GM18873 (cell line): Measurements from ENCODE around the gene CENPT.
A peak's percentile ranks its signal among the peaks of the same experiment; 100 is the strongest.

Experiments
- ATAC-seq: cut with Tn5 transposase; IDR thresholded peaks from one replicate; pipeline ENCODE4 v1.9.1; 2021; ENCODE audit warnings: mild to moderate bottlenecking, moderate library complexity, moderate number of reproducible peaks; ENCODE audit not compliant: unreplicated experiment, low FRiP score

The CENPT gene, protein sequence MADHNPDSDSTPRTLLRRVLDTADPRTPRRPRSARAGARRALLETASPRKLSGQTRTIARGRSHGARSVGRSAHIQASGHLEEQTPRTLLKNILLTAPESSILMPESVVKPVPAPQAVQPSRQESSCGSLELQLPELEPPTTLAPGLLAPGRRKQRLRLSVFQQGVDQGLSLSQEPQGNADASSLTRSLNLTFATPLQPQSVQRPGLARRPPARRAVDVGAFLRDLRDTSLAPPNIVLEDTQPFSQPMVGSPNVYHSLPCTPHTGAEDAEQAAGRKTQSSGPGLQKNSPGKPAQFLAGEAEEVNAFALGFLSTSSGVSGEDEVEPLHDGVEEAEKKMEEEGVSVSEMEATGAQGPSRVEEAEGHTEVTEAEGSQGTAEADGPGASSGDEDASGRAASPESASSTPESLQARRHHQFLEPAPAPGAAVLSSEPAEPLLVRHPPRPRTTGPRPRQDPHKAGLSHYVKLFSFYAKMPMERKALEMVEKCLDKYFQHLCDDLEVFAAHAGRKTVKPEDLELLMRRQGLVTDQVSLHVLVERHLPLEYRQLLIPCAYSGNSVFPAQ

DNA sequence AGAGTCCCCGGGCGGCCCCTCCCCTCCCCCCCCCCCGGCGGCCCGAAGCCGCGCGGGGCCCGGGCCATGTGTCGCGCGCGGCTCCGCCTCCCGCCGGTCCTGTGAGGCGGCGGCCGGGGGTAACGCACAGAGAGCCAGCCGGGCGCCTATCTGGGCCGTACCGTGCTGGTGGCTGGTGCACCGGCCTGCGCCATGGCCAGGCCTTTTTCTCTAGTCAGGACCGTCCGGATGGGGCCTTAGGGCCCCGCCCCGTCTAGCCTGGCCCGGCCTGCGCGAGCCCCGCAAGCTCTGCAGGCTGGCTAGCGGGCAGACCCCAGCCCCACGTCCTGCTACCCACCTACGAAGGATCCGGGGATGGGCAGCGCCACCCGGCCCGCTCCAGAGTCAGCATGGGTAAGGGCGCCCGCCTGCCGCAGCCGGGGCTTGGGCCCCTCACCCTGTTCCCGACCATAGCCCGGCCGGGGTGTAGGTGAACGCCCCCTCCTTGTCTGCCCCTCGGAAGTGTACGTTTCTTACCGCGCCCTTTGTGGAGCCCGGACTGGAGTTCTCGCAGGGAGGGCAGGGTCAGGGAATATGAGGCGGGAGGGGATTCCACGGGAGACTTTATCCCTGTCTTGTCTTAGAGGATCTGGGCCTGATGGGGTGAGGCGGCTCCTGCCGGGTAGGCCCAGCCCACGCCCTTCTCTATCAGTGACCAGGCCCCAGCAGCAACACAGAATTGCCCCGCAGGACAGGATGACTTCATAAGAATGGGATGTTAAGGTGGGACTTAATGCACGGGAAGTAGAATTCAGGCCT lies at the start of gene CENPT:
TSS of gene CENPT (minus strand) at position 630 of the 798 bp plus-strand sequence. CDS start 13,834 bp downstream, outside the sequence.
- ATAC-seq = peak; percentile 32

DNA sequence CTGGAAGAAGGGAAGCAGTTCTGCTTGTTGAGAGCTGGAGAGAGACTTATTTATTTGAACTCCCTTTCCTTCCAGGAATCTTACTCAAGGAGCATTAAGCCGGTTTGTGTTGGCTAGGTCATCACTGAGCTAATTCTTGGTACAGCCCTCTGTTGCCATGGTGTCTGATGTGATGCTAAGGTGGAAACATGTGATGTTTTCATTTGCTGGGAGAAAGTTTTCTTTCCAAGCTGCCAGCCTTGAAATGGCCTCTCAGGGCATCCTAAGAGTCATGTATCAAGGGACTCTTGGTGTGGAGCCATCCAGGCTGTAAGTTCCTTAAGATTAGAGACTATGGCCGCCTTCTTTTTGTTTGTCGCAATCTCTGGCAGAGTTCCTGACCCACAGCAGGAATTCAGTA lies 49.7 kb upstream of the CENPT start:
- no peak for ATAC-seq

DNA sequence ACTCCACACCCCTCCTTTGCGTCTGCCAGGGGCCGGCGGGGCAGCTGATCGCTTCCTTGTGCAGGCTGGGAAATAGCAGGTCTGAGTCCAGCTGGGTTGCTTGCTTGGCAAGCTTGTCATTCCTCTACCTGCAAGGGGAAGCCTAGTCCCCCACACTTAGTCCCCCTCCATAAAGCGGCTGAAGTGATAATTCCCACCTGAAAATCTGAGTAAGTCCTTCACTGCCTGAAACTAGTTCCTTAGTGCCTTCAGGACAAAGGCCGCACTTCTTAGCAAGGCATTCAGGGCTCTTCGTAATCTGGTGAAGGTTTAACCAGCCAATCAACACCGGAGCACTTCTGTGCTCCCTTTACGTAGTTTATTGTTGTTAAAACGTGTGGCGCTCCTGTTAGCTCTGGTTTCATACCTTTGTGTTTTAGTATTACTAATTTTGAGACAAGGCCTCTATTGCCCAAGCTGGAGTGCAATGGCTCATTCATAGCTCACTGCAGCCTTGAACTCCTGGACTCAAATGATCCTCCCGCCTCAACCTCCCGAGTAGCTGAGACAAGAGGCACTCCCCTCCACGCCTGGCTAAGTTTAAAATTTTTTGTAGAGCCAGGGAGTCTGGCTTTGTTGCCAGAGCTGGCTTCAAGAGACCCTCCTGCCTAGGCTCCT lies 46.4 kb upstream of the CENPT start:
- ATAC-seq = peak; percentile 19

DNA sequence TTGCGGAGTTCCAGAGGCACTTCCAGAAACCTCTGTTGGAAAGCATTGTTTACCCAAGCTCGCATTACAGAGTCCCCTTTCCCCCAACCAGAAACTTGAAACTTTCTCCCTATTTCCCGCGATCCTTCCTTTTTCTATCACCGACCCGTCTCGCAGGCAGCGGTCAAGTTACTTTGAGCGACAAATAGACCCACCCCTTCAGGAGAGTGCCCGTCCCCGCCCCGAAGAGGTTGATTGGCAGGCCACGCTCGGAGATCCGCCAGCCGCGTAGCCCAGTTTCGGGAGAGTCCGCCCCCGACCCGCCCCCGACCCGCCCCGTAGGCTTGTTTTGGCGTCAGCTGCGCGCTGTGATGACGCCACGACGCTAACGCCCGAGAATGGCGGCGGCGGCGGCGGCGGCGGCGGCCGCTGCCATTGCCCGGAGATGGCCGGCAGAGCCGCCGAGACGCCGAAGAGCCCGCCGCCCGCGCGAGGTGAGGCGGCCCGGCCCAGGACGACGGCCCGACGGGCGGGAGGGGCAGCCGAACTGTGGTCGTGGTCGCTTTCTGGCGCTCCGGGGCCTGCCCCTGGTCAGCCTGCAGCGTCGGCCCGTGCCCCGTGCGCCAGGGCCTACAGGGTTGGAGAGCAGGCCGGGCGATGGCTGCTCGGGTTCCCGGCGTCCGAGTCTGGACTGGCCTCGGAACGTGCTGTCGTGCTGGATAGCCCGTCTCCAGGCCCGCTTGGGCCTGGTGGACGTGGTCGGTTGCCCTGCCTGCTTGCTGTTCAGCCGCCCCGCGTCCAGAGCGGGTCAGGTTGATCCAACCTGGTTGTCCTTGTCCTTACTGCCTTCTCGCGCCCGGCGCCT lies 45.6 kb upstream of the CENPT start, which contains the start of gene PSKH1:
TSS of gene PSKH1 (plus strand) at position 356 of the 844 bp plus-strand sequence. CDS start 15,496 bp downstream, outside the sequence.
- peak; percentile 81 for ATAC-seq

DNA sequence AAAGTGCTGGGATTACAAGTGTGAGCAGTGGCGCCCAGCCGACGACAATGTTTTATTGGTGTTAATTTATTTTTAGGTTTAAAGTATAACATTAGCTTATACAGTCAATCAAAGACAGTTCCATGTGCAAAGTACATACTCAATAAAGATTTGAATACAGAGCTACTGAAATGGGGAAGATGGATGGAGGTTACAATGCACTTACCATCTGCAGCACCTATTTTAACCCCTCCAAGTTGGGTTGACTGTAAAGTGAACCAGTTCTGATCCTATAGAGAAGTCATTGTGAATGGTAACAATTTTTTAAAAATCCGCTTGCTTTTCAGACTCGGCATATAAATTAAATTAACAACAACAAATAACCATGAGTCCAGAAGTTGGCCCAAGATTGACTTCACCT lies 44.9 kb upstream of the CENPT start:
- ATAC-seq = no peak

DNA sequence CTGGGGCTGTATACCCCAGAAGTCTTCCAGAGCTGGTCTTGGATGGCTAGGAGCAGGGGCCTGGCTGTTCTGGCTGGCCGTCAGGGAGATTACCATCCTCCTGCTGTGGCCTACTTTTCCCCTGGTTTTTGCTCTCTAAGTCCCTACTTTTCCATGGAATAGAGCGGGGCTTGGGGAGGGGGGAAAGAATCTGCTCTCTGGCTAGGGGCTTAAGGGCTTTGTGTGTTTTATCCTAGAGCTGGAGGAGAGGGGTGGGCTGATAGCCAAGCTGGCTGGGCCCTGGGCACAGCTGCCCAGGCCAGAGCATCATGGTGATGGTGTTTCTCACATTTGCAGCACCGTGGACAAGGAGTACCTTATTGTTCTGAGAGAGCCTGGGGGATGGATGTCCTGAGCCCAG lies 40.8 kb upstream of the CENPT start:
- ATAC-seq = no peak

DNA sequence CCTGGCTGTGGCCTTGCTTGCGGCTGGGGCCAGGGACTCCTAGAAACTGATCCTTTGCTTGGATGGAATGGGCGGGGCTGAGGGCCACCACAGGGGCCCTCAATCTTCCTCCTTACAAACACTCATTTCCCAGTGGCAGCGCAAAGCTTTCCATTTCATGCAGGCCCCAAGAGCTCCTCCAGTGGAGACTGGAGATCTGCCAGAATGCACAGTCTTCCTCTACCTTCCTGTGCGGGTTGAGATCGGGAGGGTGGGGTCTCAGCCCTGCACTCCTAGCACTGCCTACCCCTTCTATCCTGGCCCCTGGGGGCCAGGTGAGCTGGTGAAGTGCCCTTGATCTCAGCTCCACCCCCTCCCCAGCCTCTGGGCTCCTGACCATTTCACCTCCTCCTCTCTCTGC lies 38.9 kb upstream of the CENPT start:
- ATAC-seq = no peak

DNA sequence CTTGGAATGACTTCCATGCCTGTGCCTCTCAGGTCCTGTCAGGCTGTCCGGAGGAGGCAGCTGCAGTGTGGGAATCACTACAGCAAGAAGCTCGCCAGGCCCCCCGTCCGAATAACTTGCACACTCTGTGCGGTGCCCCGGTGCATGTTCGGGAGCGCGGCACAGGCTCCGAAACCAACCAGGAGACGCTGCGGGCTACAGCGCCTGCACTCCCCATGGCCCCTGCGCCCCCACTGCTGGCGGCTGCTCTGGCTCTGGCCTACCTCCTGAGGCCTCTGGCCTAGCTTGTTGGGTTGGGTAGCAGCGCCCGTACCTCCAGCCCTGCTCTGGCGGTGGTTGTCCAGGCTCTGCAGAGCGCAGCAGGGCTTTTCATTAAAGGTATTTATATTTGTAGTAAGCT lies 38.5 kb upstream of the CENPT start:
- ATAC-seq = no peak

DNA sequence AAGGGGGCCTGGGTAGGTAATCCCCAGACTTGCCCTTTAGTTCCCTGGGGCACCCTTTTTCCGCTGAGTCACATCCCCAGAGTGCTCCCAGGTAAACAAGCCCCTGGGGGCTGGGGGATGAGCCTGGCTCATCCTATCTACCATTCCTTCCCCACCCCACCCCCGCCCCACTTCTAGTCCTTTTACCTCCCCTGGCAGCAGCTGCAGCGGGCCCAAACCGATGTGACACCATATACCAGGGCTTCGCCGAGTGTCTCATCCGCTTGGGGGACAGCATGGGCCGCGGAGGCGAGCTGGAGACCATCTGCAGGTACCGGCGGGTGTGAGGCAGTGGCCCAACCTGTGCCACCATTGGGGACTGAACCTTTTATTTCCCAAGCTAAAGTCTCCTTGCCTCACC lies 38.1 kb upstream of the CENPT start:
- ATAC-seq = no peak

DNA sequence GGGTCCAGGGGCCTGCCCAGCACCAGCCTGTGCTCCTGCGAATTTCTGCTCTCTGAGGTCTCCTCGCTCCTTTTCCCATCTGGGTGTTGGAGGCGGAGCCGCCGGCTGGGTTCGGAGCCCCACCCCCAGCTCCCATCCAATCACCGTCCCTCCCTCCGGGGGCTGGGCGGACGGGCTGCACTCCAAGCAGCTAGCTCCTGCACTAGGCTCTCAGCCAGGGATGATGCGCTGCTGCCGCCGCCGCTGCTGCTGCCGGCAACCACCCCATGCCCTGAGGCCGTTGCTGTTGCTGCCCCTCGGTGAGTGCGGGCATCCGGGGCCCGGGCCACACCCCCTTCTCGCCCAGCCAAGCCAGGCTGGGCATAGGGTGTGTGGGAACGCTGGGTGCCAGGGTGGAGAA lies 37.2 kb upstream of the CENPT start, which contains the start of gene NRN1L:
TSS of gene NRN1L (plus strand) at position 202 of the 400 bp plus-strand sequence. CDS start at position 221, 19 bp downstream.
- no peak for ATAC-seq

DNA sequence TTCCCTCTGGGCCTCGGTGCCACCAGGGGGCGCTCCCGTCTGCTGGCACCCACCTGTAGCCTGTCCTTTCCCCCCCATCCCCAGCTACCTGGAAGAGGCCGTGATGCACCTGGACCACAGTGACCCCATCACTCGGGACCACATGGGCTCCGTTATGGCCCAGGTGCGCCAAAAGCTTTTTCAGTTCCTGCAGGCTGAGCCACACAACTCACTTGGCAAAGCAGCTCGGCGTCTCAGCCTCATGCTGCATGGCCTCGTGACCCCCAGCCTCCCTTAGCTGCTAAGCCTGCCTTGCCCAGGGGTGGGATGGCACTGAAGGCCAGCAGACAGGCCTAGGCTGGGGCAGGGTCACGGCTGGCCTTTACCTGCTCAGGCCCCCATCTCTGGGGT lies 36.4 kb upstream of the CENPT start:
- no peak for ATAC-seq

DNA sequence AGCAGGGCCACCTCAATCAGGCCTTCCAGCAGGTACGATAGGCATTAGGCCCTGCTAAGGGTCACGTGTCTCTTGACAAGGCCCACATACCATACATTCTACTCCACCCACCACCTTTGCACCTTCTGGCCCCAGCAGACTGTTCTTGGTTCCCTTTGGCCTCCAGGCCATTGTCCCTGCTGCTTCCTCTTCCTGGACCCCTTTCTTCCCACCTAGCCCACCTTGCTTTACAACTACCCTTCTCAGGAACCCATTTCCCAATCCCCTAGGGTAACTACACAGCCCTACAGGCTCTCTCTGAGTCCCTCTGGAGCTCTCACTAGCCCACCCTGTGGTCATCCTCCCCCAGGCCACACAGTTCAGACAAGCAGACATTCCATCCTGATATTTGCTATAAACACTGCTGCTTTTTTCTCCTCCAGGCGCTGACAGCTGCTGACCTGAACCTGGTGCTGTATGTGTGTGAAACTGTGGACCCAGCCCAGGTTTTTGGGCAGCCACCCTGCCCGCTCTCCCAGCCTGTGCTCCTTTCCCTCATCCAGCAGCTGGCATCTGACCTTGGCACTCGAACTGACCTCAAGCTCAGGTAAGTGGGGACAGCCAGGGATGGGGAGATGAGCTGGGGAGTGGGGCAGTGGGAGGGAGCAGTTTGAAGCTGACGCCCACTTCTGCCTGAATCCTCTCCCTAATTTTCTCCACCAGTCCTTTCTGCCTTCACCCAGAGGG lies 35.8 kb upstream of the CENPT start:
- ATAC-seq = no peak

DNA sequence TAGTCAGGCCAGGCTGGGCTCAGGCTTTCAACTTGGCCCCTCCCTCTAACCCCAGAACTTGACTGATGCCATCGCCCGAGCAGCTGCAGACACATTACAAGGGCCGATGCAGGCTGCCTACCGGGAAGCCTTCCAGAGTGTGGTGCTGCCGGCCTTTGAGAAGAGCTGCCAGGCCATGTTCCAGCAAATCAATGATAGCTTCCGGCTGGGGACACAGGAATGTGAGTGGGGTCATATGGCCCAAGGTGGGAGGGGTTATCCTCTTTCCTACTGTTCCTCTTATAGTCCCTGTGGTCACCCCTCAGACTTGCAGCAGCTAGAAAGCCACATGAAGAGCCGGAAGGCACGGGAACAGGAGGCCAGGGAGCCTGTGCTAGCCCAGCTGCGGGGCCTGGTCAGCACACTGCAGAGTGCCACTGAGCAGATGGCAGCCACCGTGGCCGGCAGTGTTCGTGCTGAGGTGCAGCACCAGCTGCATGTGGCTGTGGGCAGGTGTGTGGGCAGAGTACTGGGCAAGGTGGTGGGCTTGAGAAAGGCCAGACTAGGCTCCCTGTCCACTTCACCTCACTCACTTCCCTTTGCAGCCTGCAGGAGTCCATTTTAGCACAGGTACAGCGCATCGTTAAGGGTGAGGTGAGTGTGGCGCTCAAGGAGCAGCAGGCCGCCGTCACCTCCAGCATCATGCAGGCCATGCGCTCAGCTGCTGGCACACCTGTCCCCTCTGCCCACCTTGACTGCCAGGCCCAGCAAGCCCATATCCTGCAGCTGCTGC lies 35.1 kb upstream of the CENPT start:
- no peak for ATAC-seq

DNA sequence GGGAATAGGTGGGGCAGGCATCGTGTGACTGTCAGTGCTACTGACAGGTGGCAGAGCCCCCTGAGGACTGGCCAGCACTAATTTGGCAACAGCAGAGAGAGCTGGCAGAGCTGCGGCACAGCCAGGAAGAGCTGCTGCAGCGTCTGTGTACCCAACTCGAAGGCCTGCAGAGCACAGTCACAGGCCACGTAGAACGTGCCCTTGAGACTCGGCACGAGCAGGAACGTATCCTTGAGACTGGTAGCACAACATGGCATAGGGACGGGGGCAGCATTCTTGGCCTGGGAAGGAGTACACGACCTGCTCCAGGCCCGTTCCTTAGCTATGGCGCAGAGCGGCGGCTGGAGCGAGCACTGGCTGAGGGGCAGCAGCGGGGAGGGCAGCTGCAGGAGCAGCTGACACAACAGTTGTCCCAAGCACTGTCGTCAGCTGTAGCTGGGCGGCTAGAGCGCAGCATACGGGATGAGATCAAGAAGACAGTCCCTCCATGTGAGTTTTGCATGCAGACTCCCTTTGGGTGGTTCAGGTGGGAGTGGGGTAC lies 34.2 kb upstream of the CENPT start:
- no peak for ATAC-seq

DNA sequence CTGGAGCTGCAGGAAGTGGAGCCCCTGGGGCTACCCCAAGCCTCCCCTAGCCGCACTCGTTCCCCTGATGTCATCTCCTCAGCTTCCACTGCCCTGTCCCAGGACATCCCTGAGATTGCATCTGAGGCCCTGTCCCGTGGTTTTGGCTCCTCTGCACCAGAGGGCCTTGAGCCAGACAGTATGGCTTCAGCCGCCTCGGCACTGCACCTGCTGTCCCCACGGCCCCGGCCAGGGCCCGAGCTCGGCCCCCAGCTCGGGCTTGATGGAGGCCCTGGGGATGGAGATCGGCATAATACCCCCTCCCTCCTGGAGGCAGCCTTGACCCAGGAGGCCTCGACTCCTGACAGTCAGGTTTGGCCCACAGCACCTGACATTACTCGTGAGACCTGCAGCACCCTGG lies 33.1 kb upstream of the CENPT start:
- ATAC-seq = no peak

DNA sequence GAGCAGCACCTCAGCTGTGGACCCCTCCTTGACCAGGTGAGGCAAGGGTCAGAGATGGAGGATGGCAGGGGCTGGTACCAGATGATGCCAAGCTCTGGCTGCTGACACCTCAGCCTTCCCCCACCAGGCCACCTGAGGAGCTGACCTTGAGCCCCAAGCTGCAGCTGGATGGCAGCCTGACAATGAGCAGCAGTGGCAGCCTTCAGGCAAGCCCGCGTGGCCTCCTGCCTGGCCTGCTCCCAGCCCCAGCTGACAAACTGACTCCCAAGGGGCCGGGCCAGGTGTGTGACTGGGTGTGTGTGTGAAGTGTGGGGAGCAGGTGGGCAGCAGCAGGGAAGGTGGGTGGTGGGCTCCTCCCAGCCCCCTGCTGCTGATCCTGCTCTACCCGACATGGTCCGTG lies 32.4 kb upstream of the CENPT start:
- no peak for ATAC-seq

DNA sequence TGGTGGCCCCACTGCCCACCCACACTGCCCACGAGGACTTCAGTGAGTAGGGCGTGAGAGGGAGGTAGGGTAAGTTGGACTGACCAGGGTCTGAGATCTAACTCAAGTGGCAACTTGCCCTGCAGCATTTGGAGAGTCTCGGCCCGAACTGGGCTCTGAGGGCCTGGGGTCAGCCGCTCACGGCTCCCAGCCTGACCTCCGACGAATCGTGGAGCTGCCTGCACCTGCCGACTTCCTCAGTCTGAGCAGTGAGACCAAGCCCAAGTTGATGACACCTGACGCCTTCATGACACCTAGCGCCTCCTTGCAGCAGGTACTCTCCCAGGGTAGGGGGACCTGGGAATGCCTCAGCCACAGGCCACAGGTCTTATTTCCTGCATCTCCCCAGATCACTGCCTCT lies 32.0 kb upstream of the CENPT start:
- no peak for ATAC-seq

DNA sequence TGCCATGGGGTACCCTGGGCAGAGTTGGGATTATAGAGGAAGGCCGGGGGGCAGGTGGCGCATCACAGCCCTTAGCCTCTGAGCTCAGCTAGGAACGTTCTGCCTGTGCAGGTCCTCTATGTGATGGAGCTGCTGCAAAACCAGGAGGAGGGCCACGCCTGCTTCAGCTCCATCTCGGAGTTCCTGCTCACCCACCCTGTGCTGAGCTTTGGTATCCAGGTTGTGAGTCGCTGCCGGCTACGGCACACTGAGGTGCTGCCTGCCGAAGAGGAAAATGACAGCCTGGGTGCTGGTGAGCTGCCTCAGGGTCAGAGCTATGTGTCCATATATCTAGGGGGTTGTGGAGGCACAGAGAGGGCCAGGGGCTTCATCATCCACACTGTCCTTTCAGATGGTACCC lies 31.4 kb upstream of the CENPT start:
- no peak for ATAC-seq
